Stimulated activated CD4-positive, alpha-beta T cell treated with anti-CD3 and anti-CD28 coated beads, Interleukin-1b, Interleukin-23, amount 100 ng/mL, for 48 hours (primary cell): Measurements from ENCODE around the gene LRRC53.

ENCODE experiments used
- DNase-seq: peaks from one replicate; pipeline ENCODE4 v3.0.0-alpha.2; 2020

Gene LRRC53

GRCh38 chr1:74431531-74431930, 80.9 kb downstream of the LRRC53 start:
- DNase-seq = no peak

- DNase-seq = no peak
These were observed 82.0 kb downstream of the LRRC53 start for GRCh38 chr1:74430342-74430934.

- DNase-seq = no peak
These were observed 82.8 kb downstream of the LRRC53 start for GRCh38 chr1:74429580-74429979.

- no peak for DNase-seq
These were observed 84.7 kb downstream of the LRRC53 start for GRCh38 chr1:74427681-74428080.

- no peak for DNase-seq
These were observed 86.0 kb downstream of the LRRC53 start for GRCh38 chr1:74426208-74426937.

GRCh38 chr1:74425676-74426075, 86.7 kb downstream of the LRRC53 start:
- DNase-seq = no peak

GRCh38 chr1:74423471-74423870, 88.9 kb downstream of the LRRC53 start:
- no peak for DNase-seq

- no peak for DNase-seq
These were observed 89.8 kb downstream of the LRRC53 start for GRCh38 chr1:74422421-74423292.

GRCh38 chr1:74420467-74420866, 91.9 kb downstream of the LRRC53 start:
- DNase-seq = no peak
